ENCODE data around the gene CAMTA1. TPM values are rescaled to one million over a fixed set of nuclear protein-coding genes. Genes with fewer than 3 reads are reported as not detected.

CAMTA1 gene
- total RNA-seq, 2 donors from 2014 or later = 100 to 102 TPM

DNA sequence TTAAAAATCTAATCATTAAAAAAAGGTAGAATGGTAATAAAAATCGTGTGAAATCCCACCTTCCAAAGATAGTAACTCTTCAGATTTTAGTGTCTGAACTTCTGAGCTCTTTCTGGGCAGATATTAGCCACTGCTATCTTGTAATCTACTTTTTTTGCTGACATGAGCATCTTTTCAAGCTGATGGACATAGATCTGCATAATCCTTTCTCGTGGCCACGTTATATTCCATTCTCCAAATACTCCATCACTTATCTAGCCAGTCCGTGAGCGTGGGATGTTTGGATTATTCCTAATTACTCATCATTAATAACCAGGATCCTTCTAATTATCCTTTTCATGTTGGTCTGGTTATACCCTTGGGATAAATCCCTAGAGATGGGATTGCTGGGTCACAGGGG is 731.7 kb downstream of the CAMTA1 start:
- H3K4me3 ChIP-seq = no peak overlapping the region
- no peaks in the 10 kb centered on the region for H3K9me3 ChIP-seq
- H3K36me3 ChIP-seq = no peaks in the 10 kb centered on the region
- TF ChIP-seq POLR2A (IDR thresholded peaks at IDR 0.05) (no peak), POLR2AphosphoS5 (IDR thresholded peaks at IDR 0.05) (no peak)
- TF ChIP-seq, protein P1, sequence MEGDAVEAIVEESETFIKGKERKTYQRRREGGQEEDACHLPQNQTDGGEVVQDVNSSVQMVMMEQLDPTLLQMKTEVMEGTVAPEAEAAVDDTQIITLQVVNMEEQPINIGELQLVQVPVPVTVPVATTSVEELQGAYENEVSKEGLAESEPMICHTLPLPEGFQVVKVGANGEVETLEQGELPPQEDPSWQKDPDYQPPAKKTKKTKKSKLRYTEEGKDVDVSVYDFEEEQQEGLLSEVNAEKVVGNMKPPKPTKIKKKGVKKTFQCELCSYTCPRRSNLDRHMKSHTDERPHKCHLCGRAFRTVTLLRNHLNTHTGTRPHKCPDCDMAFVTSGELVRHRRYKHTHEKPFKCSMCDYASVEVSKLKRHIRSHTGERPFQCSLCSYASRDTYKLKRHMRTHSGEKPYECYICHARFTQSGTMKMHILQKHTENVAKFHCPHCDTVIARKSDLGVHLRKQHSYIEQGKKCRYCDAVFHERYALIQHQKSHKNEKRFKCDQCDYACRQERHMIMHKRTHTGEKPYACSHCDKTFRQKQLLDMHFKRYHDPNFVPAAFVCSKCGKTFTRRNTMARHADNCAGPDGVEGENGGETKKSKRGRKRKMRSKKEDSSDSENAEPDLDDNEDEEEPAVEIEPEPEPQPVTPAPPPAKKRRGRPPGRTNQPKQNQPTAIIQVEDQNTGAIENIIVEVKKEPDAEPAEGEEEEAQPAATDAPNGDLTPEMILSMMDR (IDR thresholded peaks at IDR 0.05) = no peak
- H3K27ac ChIP-seq = no peak overlapping the region
- H3K27me3 ChIP-seq (replicated peaks; ENCODE audit: insufficient read depth) = no peaks in the 10 kb centered on the region
- intact Hi-C loops (cut with DNase I) = no loop called here
- DNase-seq (ENCODE audit: low spot score) = no peak
- no peaks in the 10 kb centered on the region for H3K4me1 ChIP-seq (replicated peaks)
- WGBS = 81% methylated on average over 5 of the region's 5 CpGs

DNA sequence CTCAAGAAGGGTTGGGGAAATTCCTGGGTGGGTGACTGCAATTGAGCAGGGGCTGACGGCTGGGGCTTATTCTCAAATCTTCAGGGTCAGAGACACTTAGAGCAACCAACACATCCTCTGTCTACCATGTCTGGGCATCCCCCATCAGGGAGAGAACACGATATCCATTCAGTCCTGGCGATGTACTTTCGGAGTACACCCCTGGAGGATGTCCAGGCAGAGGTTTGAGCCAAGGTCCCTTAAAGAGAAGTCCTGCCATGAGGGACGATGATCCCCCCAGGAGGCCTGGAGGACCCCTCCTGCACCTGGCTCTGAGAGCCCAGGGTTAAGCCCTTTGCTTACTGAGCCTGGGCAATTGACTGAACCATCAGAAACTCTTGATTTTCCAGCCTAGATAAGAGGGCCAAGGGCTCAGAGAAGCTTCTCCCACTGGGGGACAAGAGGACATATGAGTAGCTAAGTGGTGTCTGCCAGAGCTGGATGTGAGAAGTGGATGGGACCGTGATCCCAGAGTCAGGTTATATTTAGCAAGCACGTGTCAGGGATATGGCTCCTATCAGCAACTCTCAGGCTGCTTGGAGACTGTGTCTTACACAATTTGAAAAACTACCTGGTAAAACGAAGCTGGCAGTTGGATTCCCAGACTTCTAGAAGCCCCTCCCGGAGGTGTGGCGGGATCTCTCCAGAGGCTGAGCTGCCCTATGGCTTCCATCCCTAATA is 732.5 kb downstream of the CAMTA1 start:
- DNase-seq (ENCODE audit: low spot score) = no peak
- Histone ChIP-seq H3K27ac (no peak overlapping the region), H3K36me3 (no peaks in the 10 kb centered on the region), H3K4me3 (no peak overlapping the region), H3K9me3 (no peaks in the 10 kb centered on the region), H3K27me3 (replicated peaks; ENCODE audit: insufficient read depth) (no peaks in the 10 kb centered on the region), H3K4me1 (replicated peaks) (no peaks in the 10 kb centered on the region)
- WGBS = 70% methylated on average over 10 of the region's 10 CpGs
- TF ChIP-seq POLR2A (IDR thresholded peaks at IDR 0.05) (no peak), POLR2AphosphoS5 (IDR thresholded peaks at IDR 0.05) (no peak)
- TF ChIP-seq, protein P1 (IDR thresholded peaks at IDR 0.05) = no peak
- intact Hi-C loops (cut with DNase I) = no loop called here

DNA sequence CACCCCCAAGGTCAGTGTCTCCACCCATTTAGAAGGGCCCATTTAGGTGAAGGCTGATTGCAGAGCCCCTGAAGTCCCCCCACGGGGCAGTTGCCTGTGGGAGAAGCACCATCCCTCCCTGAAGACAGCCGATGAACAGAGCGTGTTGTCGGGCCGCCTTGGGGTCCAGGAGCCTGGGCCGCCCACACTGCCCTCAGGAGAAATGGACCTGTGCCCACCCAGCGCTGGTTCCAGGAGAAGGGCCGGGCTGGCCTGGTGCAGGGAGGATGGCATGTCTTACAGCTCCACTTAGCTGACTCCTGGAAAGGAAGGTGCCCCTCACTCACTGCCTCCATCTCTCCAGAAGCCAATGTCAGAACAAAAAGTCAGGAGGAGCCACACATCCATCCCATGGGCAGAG is 733.2 kb downstream of the CAMTA1 start:
- 73% methylated on average over 6 of the region's 8 CpGs for whole genome bisulfite sequencing
- no peaks in the 10 kb centered on the region for H3K27me3 ChIP-seq (replicated peaks; ENCODE audit: insufficient read depth)
- no peaks in the 10 kb centered on the region for H3K36me3 ChIP-seq
- H3K4me1 ChIP-seq (replicated peaks) = no peaks in the 10 kb centered on the region
- H3K27ac ChIP-seq = no peak overlapping the region
- intact Hi-C loops (cut with DNase I) = no loop called here
- H3K9me3 ChIP-seq = no peaks in the 10 kb centered on the region
- no peak overlapping the region for H3K4me3 ChIP-seq
- no peak for DNase-seq (ENCODE audit: low spot score)
- no peak for TF ChIP-seq POLR2AphosphoS5 (IDR thresholded peaks at IDR 0.05)
- TF ChIP-seq, protein P1 (IDR thresholded peaks at IDR 0.05) = no peak
- TF ChIP-seq POLR2A (IDR thresholded peaks at IDR 0.05) = no peak

DNA sequence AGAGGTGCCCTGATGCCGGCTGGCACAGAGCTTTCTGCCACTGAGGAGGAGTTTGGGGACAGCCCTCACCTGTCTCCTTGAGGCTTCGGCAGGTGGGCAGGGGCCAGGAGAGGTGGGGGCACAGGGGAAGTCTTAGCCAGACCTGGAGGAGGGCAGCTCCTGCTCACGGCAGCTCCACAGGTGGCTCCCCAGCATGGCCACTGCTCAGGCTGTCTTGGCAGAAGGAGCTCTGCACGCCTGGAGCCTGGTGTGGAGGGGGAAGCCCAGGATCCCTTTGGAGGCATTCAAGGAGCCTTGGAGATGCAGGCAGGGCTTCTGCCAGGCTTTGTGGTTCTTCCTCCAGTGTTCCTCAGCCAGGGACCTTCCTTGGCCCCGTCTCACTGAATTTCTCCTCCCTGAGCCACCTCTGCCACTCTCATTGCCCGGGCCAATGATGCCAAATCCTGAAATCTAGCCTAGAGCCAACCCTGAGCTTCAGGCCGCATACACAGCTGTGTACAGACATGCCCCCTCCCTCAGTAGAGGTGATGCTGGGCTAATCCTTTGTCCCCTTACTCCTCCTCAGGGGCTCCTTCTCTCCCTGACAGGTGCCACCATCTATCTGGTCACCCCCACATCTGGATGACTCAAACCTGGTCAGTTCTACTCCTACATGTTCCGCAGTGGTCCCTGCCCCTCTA is 734.1 kb downstream of the CAMTA1 start:
- H3K27me3 ChIP-seq (replicated peaks; ENCODE audit: insufficient read depth) = no peaks in the 10 kb centered on the region

More for the DNA sequence above, 734.1 kb downstream of the CAMTA1 start:
- no peaks in the 10 kb centered on the region for H3K4me1 ChIP-seq (replicated peaks)
- H3K27ac ChIP-seq = no peak overlapping the region
- no peak for DNase-seq (ENCODE audit: low spot score)
- intact Hi-C loops (cut with DNase I) = no loop called here
- TF ChIP-seq POLR2A (IDR thresholded peaks at IDR 0.05) = no peak
- no peak for TF ChIP-seq POLR2AphosphoS5 (IDR thresholded peaks at IDR 0.05)
- TF ChIP-seq, protein P1 (IDR thresholded peaks at IDR 0.05) = no peak
- no peak overlapping the region for H3K4me3 ChIP-seq
- no peaks in the 10 kb centered on the region for H3K9me3 ChIP-seq
- H3K36me3 ChIP-seq = no peaks in the 10 kb centered on the region
- 79% methylated on average over 8 of the region's 8 CpGs for WGBS

Measured in prostate gland (tissue), 2 donors.